NCI-H526 treated with DMSO at 0.1 percent for 48 hours (cell line): Measurements from ENCODE around the gene DNASE1L3.

Source experiments
- DNase-seq: peaks from one replicate; lab custom pipeline; 2025; lab: John Stamatoyannopoulos, UW

Gene DNASE1L3

DNA sequence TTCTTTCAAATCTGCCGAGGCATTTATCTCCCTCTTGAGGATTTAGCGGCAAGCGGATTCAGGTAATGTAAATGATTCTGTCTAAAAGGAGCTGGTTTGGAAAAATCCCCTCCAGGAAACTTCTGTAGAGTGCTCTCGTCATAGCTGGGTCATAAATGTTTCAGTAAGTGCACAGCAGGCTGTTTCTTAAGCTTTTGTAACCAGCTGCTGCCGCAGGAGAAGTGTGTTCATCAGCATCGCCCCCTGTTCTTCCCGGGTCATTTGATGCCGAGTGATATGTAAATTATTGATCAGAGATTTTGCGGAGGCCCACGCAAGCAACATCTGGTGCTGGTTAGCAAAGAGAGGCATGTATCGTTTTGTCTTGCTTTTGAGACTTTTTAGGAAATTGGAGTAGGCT is 53.1 kb downstream of the DNASE1L3 start:
- no peak for DNase-seq

DNA sequence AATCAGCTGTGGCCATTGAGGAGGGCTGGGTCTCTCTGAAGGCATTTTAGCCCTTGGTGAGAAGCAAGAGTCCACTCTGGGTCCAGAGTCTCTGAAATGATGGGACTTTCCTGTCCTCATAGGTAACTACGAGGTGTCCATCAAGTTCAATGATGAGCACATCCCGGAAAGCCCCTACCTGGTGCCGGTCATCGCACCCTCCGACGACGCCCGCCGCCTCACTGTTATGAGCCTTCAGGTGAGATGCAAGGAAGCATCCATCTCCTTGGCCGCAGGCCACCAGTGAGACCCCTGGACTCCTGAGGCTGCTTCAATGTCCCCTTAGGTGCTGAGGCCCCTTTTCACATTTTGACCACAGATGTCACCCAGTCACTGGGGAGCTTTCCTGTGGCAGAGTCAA is 54.9 kb downstream of the DNASE1L3 start:
- DNase-seq, result no peak

- no peak for DNase-seq
These were observed 55.9 kb downstream of the DNASE1L3 start for GRCh38 chr3:58154626-58155449.

DNA sequence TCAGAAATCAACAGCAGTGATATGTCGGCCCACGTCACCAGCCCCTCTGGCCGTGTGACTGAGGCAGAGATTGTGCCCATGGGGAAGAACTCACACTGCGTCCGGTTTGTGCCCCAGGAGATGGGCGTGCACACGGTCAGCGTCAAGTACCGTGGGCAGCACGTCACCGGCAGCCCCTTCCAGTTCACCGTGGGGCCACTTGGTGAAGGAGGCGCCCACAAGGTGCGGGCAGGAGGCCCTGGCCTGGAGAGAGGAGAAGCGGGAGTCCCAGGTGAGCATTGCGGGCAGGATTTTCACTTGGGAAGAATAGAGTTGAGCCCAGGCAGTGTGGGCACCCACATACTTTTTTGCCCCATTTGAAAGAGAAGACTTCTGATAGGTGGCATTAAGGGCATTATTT is 57.4 kb downstream of the DNASE1L3 start:
- no peak for DNase-seq

DNA sequence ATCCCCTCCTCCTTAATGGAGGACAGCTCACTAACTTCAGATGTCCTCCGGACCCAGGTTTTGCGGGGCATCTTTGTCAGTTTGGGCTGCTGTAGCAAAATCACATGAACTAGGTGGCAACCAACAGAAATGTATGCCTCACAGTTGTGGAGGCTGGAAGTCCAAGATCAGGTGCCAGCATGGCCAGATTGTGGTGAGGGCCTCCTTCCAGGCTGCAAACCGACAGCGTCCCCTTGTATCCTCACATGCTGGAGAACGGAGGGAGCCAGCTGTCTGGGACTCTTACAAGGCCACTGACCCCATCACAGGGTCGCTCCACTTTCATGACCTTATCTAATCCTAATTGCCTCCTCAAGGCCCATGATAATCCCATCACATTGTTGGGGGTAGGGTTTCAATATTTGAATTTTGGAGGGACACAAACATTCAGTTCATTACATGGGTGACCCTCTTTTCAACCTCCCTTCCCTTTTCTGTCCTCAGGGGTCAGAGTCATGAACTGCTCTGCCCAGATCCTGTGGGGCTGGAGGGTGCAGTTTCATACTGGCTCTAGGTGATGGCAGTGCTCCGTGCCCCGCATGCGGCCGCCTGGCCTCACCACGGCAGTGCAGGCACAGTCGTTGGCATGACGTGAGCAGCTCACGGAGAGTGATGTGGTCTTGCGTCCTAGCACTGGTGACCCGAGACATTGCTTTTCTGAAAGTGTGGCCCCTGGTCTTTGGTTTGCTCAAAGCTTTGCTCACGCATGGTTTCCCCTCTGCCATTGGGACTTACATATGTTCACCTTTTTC is 58.4 kb downstream of the DNASE1L3 start:
- DNase-seq, result no peak

GRCh38 chr3:58151637-58152036 is 59.1 kb downstream of the DNASE1L3 start:
- DNase-seq, result no peak

- no peak for DNase-seq
These were observed 60.0 kb downstream of the DNASE1L3 start for GRCh38 chr3:58150810-58151199.

GRCh38 chr3:58150130-58150809 is 60.5 kb downstream of the DNASE1L3 start:
- no peak for DNase-seq

DNA sequence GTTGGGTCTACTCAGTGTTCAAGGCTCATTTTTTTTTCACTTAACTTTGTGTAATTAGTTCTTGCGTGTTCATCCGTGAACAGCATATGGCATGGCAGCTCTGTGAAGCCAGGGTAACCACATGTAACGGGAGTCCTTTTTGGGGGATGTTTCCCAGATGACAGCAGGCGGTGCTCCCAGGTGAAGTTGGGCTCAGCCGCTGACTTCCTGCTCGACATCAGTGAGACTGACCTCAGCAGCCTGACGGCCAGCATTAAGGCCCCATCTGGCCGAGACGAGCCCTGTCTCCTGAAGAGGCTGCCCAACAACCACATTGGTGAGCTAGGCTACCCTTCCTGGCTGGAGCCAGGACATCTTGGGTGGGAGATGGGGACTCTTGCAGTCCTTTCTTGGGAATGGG is 62.7 kb downstream of the DNASE1L3 start:
- no peak for DNase-seq

- no peak for DNase-seq
These were observed 66.1 kb downstream of the DNASE1L3 start for GRCh38 chr3:58144478-58145325.

DNA sequence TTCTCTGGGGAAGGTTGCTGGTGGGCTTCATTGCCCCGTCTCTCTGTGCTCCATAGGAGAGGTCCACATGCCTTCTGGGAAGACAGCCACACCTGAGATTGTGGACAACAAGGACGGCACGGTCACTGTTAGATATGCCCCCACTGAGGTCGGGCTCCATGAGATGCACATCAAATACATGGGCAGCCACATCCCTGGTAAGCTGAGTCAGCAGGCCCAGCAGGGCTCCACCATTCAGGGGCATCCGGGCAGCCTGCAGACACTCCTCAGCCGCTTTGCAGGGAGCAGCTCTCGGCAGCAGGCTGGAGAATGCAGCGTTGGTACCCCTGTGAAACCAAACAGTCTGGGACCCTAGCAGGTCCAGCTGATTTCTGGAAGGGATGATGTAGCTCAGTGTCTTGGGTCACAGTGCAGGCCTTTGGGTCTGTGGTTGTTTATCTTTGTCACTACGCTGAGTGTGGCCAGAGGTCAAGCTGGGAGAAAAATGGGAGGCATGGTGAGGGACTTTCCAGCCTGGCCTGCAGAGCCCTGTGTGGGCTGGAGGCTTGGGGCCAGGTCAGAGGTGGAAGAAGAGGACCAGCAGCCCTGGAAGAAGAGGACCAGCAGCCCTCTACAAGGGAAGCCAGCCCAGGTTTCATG is 67.2 kb downstream of the DNASE1L3 start:
- no peak for DNase-seq
